GM12801 (cell line): ENCODE measurements around the gene PCSK5.

Experiments used
- CTCF ChIP-seq: IDR thresholded peaks from one replicate; pipeline ENCODE4 v1.5.1; 2011; ENCODE audit warnings: control low read depth; ENCODE audit not compliant: insufficient read length; ENCODE audit errors: extremely low read depth

PCSK5 gene

GRCh38 chr9:76112151-76112550, 221.7 kb downstream of the PCSK5 start:
- TF ChIP-seq CTCF = no peak

- no peak for TF ChIP-seq CTCF
Measured at GRCh38 chr9:76114144-76114543, 223.7 kb downstream of the PCSK5 start.

GRCh38 chr9:76115396-76115795, 224.9 kb downstream of the PCSK5 start:
- TF ChIP-seq CTCF = no peak

DNA sequence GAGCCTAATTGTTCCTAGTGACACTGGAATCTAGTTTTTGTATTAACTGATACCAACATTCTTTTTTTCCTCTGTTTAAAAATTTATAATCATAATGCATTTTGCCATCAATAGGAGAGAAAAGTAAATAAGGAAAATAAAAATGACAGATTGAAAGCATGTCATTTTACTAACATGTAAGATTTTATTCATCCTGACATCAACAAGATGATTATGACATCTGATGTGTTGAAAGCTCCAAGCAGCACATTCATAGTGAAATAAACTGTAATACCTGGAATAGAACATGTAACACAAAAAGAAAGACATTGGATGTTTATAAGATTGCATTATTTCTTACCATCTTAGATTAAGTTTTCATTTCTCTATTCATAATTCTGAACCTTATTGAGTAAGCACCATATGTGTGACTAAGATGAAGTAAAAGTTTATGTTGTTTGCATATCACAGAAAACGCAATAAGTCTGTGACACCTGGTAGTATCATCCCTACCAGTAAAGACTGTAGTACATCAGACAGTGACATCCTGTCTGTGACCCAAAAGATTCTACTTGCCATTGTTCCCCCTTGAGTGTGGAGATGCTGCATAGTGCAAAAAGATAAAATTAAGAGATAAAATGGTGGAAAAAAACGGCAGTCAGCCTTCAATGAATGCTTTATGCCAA, 225.6 kb downstream of the PCSK5 start:
- TF ChIP-seq CTCF = no peak

GRCh38 chr9:76116913-76117312, 226.4 kb downstream of the PCSK5 start:
- no peak for TF ChIP-seq CTCF

DNA sequence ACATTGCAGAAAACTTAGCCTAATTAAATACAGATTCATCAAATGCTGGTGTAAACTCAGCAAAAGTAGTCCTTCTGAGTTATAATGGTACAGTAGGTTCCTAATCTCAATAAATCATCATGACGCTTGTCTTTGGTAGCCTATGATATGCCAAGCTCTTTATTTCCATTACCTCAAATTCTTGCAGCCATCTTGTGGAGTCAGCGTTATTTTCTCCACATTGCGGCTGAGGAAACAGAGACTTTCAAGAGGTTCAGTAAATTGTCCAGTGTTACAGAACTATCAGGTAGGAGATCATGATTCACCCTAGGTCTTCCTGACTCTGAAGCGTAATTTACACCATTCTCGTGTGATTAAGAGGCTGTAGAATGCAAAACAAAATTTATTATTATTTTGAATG, 237.2 kb downstream of the PCSK5 start:
- no peak for TF ChIP-seq CTCF

DNA sequence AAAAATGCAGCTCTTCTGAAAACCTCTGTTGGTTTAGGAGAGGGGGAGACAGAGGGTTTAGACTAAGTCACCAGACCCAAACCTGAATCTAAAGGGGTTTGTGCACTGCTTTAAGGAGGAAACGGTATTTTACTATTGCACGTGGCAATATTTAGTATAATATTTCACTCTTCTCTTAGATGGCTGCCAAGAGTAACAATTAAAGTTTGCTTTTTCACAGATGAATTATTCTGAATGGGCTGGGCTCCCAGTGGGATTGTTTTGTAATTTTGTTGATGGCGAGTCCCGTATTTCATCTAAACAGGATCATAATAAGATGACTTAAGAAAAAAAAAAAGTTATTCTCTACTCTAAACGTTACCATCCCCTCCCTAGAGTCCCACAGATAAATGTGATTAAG, 245.4 kb downstream of the PCSK5 start:
- TF ChIP-seq CTCF = no peak

- no peak for TF ChIP-seq CTCF
Measured at GRCh38 chr9:76136986-76137385, 246.5 kb downstream of the PCSK5 start.
